ENCODE results near the gene FRMD4A. TPM values are rescaled to one million over a fixed set of nuclear protein-coding genes. Genes with fewer than 3 reads are reported as not detected.
"Not testable (repeated sequence)": the region's sequence is repeated elsewhere in the genome, so short reads cannot be mapped to it uniquely, and the experiment has no call there.

The FRMD4A gene
- total RNA-seq, 1 experiment from 2014 or later: 17.1 TPM

- no peaks in the 10 kb centered on the region for H3K36me3 ChIP-seq
- no peaks in the 10 kb centered on the region for H3K4me1 ChIP-seq
- H3K9me3 ChIP-seq (replicated peaks): peaks cover 4% of the 10 kb centered on the region
- no peak overlapping the region for H3K27ac ChIP-seq
- DNase-seq: no peak
- H3K27me3 ChIP-seq: no peaks in the 10 kb centered on the region
- H3K4me3 ChIP-seq: no peak overlapping the region
Observed at GRCh38 chr10:14160299-14160698, 170.4 kb downstream of the FRMD4A start.

- no peaks in the 10 kb centered on the region for H3K4me1 ChIP-seq
- no peak overlapping the region for H3K4me3 ChIP-seq
- no peaks in the 10 kb centered on the region for H3K36me3 ChIP-seq
- peaks cover 4% of the 10 kb centered on the region for H3K9me3 ChIP-seq (replicated peaks)
- DNase-seq: no peak
- H3K27ac ChIP-seq: no peak overlapping the region
- no peaks in the 10 kb centered on the region for H3K27me3 ChIP-seq
Observed at GRCh38 chr10:14158575-14158974, 172.1 kb downstream of the FRMD4A start.

- no peak overlapping the region for H3K27ac ChIP-seq
- no peak for DNase-seq
- no peaks in the 10 kb centered on the region for H3K27me3 ChIP-seq
- no peak overlapping the region for H3K4me3 ChIP-seq
- peaks cover 4% of the 10 kb centered on the region for H3K9me3 ChIP-seq (replicated peaks)
- H3K4me1 ChIP-seq: no peaks in the 10 kb centered on the region
- H3K36me3 ChIP-seq: no peaks in the 10 kb centered on the region
Observed at GRCh38 chr10:14156104-14156503, 174.6 kb downstream of the FRMD4A start.

- Histone ChIP-seq H3K36me3 (no peaks in the 10 kb centered on the region), H3K27me3 (no peaks in the 10 kb centered on the region), H3K9me3 (replicated peaks) (peaks cover 4% of the 10 kb centered on the region), H3K27ac (no peak overlapping the region; the same call in 1 of the 2 replicates), H3K4me1 (no peaks in the 10 kb centered on the region), H3K4me3 (peak overlapping the region; percentile 47)
- DNase-seq: peak; percentile 65 to 77
Observed at GRCh38 chr10:14153570-14154055, 177.1 kb downstream of the FRMD4A start.

- Histone ChIP-seq H3K36me3 (no peaks in the 10 kb centered on the region), H3K4me1 (no peaks in the 10 kb centered on the region), H3K27ac (no peak overlapping the region), H3K9me3 (replicated peaks) (peaks cover 4% of the 10 kb centered on the region), H3K4me3 (no peak overlapping the region), H3K27me3 (no peaks in the 10 kb centered on the region)
- DNase-seq: no peak
Observed at GRCh38 chr10:14151571-14151970, 179.2 kb downstream of the FRMD4A start.

GRCh38 chr10:14150526-14150925 lies 180.2 kb downstream of the FRMD4A start:
- no peaks in the 10 kb centered on the region for H3K36me3 ChIP-seq
- no peak for DNase-seq
- no peaks in the 10 kb centered on the region for H3K27me3 ChIP-seq
- H3K9me3 ChIP-seq (replicated peaks): no peaks in the 10 kb centered on the region
- H3K4me1 ChIP-seq: no peaks in the 10 kb centered on the region
- no peak overlapping the region for H3K27ac ChIP-seq
- H3K4me3 ChIP-seq: no peak overlapping the region

GRCh38 chr10:14146501-14146900 lies 184.2 kb downstream of the FRMD4A start:
- Histone ChIP-seq H3K4me3 (no peak overlapping the region), H3K27ac (no peak overlapping the region), H3K9me3 (replicated peaks) (no peaks in the 10 kb centered on the region), H3K36me3 (no peaks in the 10 kb centered on the region), H3K27me3 (no peaks in the 10 kb centered on the region), H3K4me1 (no peaks in the 10 kb centered on the region)
- no peak for DNase-seq

GRCh38 chr10:14146025-14146424 lies 184.7 kb downstream of the FRMD4A start:
- H3K27ac ChIP-seq: no peak overlapping the region
- no peaks in the 10 kb centered on the region for H3K9me3 ChIP-seq (replicated peaks)
- DNase-seq: no peak
- H3K27me3 ChIP-seq: no peaks in the 10 kb centered on the region
- no peaks in the 10 kb centered on the region for H3K36me3 ChIP-seq
- no peaks in the 10 kb centered on the region for H3K4me1 ChIP-seq
- H3K4me3 ChIP-seq: no peak overlapping the region

- no peak overlapping the region for H3K27ac ChIP-seq
- H3K4me3 ChIP-seq: no peak overlapping the region
- DNase-seq: no peak
- H3K9me3 ChIP-seq (replicated peaks): no peaks in the 10 kb centered on the region
- H3K36me3 ChIP-seq: no peaks in the 10 kb centered on the region
- H3K27me3 ChIP-seq: no peaks in the 10 kb centered on the region
- H3K4me1 ChIP-seq: no peaks in the 10 kb centered on the region
Observed at GRCh38 chr10:14144451-14144850, 186.3 kb downstream of the FRMD4A start.

- H3K4me1 ChIP-seq: no peaks in the 10 kb centered on the region
- H3K27ac ChIP-seq: no peak overlapping the region
- no peaks in the 10 kb centered on the region for H3K9me3 ChIP-seq (replicated peaks)
- no peak overlapping the region for H3K4me3 ChIP-seq
- no peaks in the 10 kb centered on the region for H3K27me3 ChIP-seq
- no peak for DNase-seq
- H3K36me3 ChIP-seq: no peaks in the 10 kb centered on the region
Observed at GRCh38 chr10:14142606-14143250, 188.0 kb downstream of the FRMD4A start.

GRCh38 chr10:14141283-14141682 lies 189.4 kb downstream of the FRMD4A start:
- H3K27me3 ChIP-seq: no peaks in the 10 kb centered on the region
- no peak for DNase-seq
- H3K4me3 ChIP-seq: no peak overlapping the region
- H3K9me3 ChIP-seq (replicated peaks): no peaks in the 10 kb centered on the region
- no peaks in the 10 kb centered on the region for H3K4me1 ChIP-seq
- H3K36me3 ChIP-seq: no peaks in the 10 kb centered on the region
- H3K27ac ChIP-seq: no peak overlapping the region

- H3K27me3 ChIP-seq: no peaks in the 10 kb centered on the region
- DNase-seq: no peak
- no peak overlapping the region for H3K27ac ChIP-seq
- H3K9me3 ChIP-seq (replicated peaks): 0 out of 2 replicates have a peak, but pooled peaks cover 5% of the 10 kb centered on the region
- H3K36me3 ChIP-seq: no peaks in the 10 kb centered on the region
- H3K4me3 ChIP-seq: no peak overlapping the region
- H3K4me1 ChIP-seq: no peaks in the 10 kb centered on the region
Observed at GRCh38 chr10:14137391-14137790, 193.3 kb downstream of the FRMD4A start.

- not testable (repeated sequence) for H3K4me1 ChIP-seq; H3K27me3 ChIP-seq; DNase-seq; H3K4me3 ChIP-seq; H3K36me3 ChIP-seq; H3K27ac ChIP-seq; H3K9me3 ChIP-seq (replicated peaks)
Observed at GRCh38 chr10:14135196-14135595, 195.5 kb downstream of the FRMD4A start.

GRCh38 chr10:14134275-14134674 lies 196.4 kb downstream of the FRMD4A start:
- H3K27me3 ChIP-seq: no peaks in the 10 kb centered on the region
- DNase-seq: no peak
- H3K4me1 ChIP-seq: no peaks in the 10 kb centered on the region
- H3K9me3 ChIP-seq (replicated peaks): 0 out of 2 replicates have a peak, but pooled peaks cover 5% of the 10 kb centered on the region
- H3K36me3 ChIP-seq: no peaks in the 10 kb centered on the region
- no peak overlapping the region for H3K27ac ChIP-seq
- no peak overlapping the region for H3K4me3 ChIP-seq

- 0 out of 2 replicates have a peak, but pooled peaks cover 5% of the 10 kb centered on the region for H3K9me3 ChIP-seq (replicated peaks)
- H3K27ac ChIP-seq: no peak overlapping the region
- H3K4me1 ChIP-seq: no peaks in the 10 kb centered on the region
- DNase-seq: no peak
- H3K36me3 ChIP-seq: no peaks in the 10 kb centered on the region
- no peaks in the 10 kb centered on the region for H3K27me3 ChIP-seq
- H3K4me3 ChIP-seq: no peak overlapping the region
Observed at GRCh38 chr10:14131261-14131960, 199.3 kb downstream of the FRMD4A start.
